H1 (cell line): ENCODE measurements around the gene PPP1R9A. TPM values are rescaled to one million over a fixed set of nuclear protein-coding genes. Genes with fewer than 3 reads are reported as not detected.

Source experiments
- CTCF ChIA-PET: fragments of 300-600 bp; sonication (Branson Sonifier 250); formaldehyde crosslinking; loops from one replicate; lab custom pipeline; 2021; ENCODE audit not compliant: partially characterized antibody; lab: Charles Lee
- POLR2A ChIA-PET: fragments of 300-600 bp; sonication (Branson Sonifier 250); formaldehyde crosslinking; loops from one replicate; lab custom pipeline; 2021; ENCODE audit warnings: inconsistent platforms; ENCODE audit not compliant: partially characterized antibody; lab: Charles Lee
- DNase-seq, 2 experiments: peaks; one replicate each; pipeline versions ENCODE4 v3.0.0 to v3.0.0-alpha.2; 2010 to 2022; ENCODE audit warnings: low spot score in 2 of 2, low read depth in 1 of 2, mixed read lengths in 1 of 2
- FAIRE-seq: peaks from 2 replicates; lab custom pipeline; 2011; peaks lifted over from hg19 to GRCh38; lab: Jason Lieb, UNC
- H2AFZ ChIP-seq: 2 replicates; pipeline ENCODE4 v1.8.1; 2012; ENCODE audit warnings: low read length, inconsistent platforms
- H2AK5ac ChIP-seq: 2 replicates; pipeline ENCODE4 v1.6.1; 2013; ENCODE audit warnings: low read depth, low read length
- H2BK120ac ChIP-seq: replicated peaks from 2 replicates; pipeline ENCODE3; 2013; ENCODE audit warnings: low read depth, low read length, inconsistent platforms
- H2BK12ac ChIP-seq: 2 replicates; pipeline ENCODE4 v1.6.1; 2013; ENCODE audit warnings: low read depth, low read length
- H2BK15ac ChIP-seq: 2 replicates; pipeline ENCODE4 v1.6.1; 2013; ENCODE audit warnings: low read length
- H2BK20ac ChIP-seq: 2 replicates; pipeline ENCODE4 v1.6.1; 2013; ENCODE audit warnings: low read length
- H2BK5ac ChIP-seq: 2 replicates; pipeline ENCODE4 v1.6.1; 2013; ENCODE audit warnings: low read depth, low read length
- H3K14ac ChIP-seq: 2 replicates; pipeline ENCODE4 v1.6.1; 2013; ENCODE audit warnings: inconsistent platforms; ENCODE audit not compliant: insufficient read length
- H3K18ac ChIP-seq: 2 replicates; pipeline ENCODE4 v1.6.1; 2013; ENCODE audit warnings: low read length; ENCODE audit errors: extremely low read depth
- H3K23ac ChIP-seq: 2 replicates; pipeline ENCODE4 v1.6.1; 2013; ENCODE audit warnings: inconsistent platforms; ENCODE audit not compliant: insufficient read length
- H3K23me2 ChIP-seq: 2 replicates; pipeline ENCODE4 v1.6.1; 2013; ENCODE audit warnings: low read depth, low read length
- H3K27ac ChIP-seq: 2 replicates; pipeline ENCODE4 v1.6.1; 2011; ENCODE audit warnings: low read depth, low read length, inconsistent platforms
- H3K27me3 ChIP-seq, 4 experiments: replicated peaks in 1 of 4; 1 replicate in 1 of 4; 2 replicates in 3 of 4; pipeline versions ENCODE4 v1.6.1 to v1.8.1; 2011 to 2013; ENCODE audit warnings: low read length in 3 of 4, mild to moderate bottlenecking in 3 of 4, inconsistent platforms in 2 of 4, mixed read lengths in 2 of 4, moderate library complexity in 1 of 4; ENCODE audit not compliant: control insufficient read depth in 3 of 4, insufficient read depth in 3 of 4; ENCODE audit errors: extremely low read depth in 1 of 4
- H3K36me3 ChIP-seq, 4 experiments: 2 replicates each; pipeline versions ENCODE4 v1.6.1 to v1.8.1; 2011 to 2013; ENCODE audit warnings: mild to moderate bottlenecking in 4 of 4, low read length in 3 of 4, moderate library complexity in 2 of 4, control low read depth in 1 of 4, inconsistent platforms in 1 of 4; ENCODE audit not compliant: insufficient read depth in 4 of 4, control insufficient read depth in 2 of 4
- H3K4ac ChIP-seq: replicated peaks from 2 replicates; pipeline ENCODE3; 2013; ENCODE audit warnings: low read length, low read depth, mixed read lengths, inconsistent platforms; ENCODE audit not compliant: insufficient read length
- H3K4me1 ChIP-seq, 4 experiments: replicated peaks in 1 of 4; 1 replicate in 1 of 4; 2 replicates in 3 of 4; pipeline versions ENCODE4 v1.6.1 to v1.8.1; 2011 to 2013; ENCODE audit warnings: low read length in 3 of 4, inconsistent platforms in 2 of 4, mixed read lengths in 1 of 4; ENCODE audit not compliant: insufficient read depth in 4 of 4, control insufficient read depth in 3 of 4
- H3K4me2 ChIP-seq, 2 experiments: 2 replicates each; pipeline versions ENCODE4 v1.6.1 to v1.8.1; 2011 to 2013; ENCODE audit warnings: low read depth in 2 of 2, low read length in 2 of 2, control low read depth in 1 of 2, inconsistent platforms in 1 of 2, mild to moderate bottlenecking in 1 of 2; ENCODE audit not compliant: insufficient read depth in 1 of 2
- H3K4me3 ChIP-seq, 4 experiments: fragments of 200-600, 300-600 bp in 1 of 4; sonication (generic), shearing (Covaris generic), sonication (Bioruptor Twin) in 1 of 4; 2 replicates each; pipeline versions ENCODE4 v1.5.1 to v1.8.1; 2011 to 2016; ENCODE audit warnings: low read length in 4 of 4, low read depth in 3 of 4, control low read depth in 2 of 4, inconsistent platforms in 2 of 4, mild to moderate bottlenecking in 2 of 4, mixed read lengths in 1 of 4, moderate library complexity in 1 of 4; ENCODE audit not compliant: insufficient read depth in 2 of 4; ENCODE audit errors: extremely low read depth in 1 of 4
- H3K56ac ChIP-seq: replicated peaks from 2 replicates; pipeline ENCODE3; 2013; ENCODE audit warnings: low read depth, mild to moderate bottlenecking, mixed read lengths, low read length, inconsistent platforms; ENCODE audit not compliant: insufficient read length
- H3K79me1 ChIP-seq: 2 replicates; pipeline ENCODE4 v1.6.1; 2013; ENCODE audit warnings: low read depth, low read length, control low read depth
- H3K79me2 ChIP-seq, 2 experiments: 2 replicates each; pipeline versions ENCODE4 v1.6.1 to v1.8.1; 2012 to 2013; ENCODE audit warnings: low read length in 2 of 2, mild to moderate bottlenecking in 2 of 2, inconsistent platforms in 1 of 2; ENCODE audit not compliant: insufficient read depth in 2 of 2, control insufficient read depth in 1 of 2
- H3K9ac ChIP-seq, 4 experiments: replicated peaks in 1 of 4; 1 replicate in 1 of 4; 2 replicates in 3 of 4; pipeline versions ENCODE4 v1.6.1 to v1.8.1; 2011 to 2013; ENCODE audit warnings: low read depth in 3 of 4, low read length in 3 of 4, control low read depth in 2 of 4, mild to moderate bottlenecking in 2 of 4, moderate library complexity in 2 of 4, inconsistent platforms in 1 of 4; ENCODE audit errors: extremely low read depth in 1 of 4
- H3K9me3 ChIP-seq, 2 experiments: 2 replicates each; pipeline versions ENCODE4 v1.6.1 to v1.8.1; 2012 to 2013; ENCODE audit warnings: mild to moderate bottlenecking in 2 of 2, moderate library complexity in 2 of 2, control low read depth in 1 of 2, inconsistent platforms in 1 of 2, low read depth in 1 of 2, low read length in 1 of 2, mixed read lengths in 1 of 2; ENCODE audit not compliant: insufficient read depth in 2 of 2
- H4K20me1 ChIP-seq, 2 experiments: replicated peaks in 1 of 2; 2 replicates each; pipeline versions ENCODE3 to v1.8.1; 2011 to 2013; ENCODE audit warnings: inconsistent platforms in 2 of 2, low read length in 2 of 2, mild to moderate bottlenecking in 1 of 2; ENCODE audit not compliant: insufficient read depth in 2 of 2, control insufficient read depth in 1 of 2
- H4K5ac ChIP-seq: 2 replicates; pipeline ENCODE4 v1.6.1; 2013; ENCODE audit warnings: low read length, low read depth, mixed read lengths, inconsistent platforms; ENCODE audit not compliant: insufficient read length
- H4K8ac ChIP-seq: 2 replicates; pipeline ENCODE4 v1.8.0; 2013; ENCODE audit warnings: mild to moderate bottlenecking, moderate library complexity, low read length, inconsistent platforms; ENCODE audit not compliant: insufficient read depth; ENCODE audit errors: extremely low read depth
- H4K91ac ChIP-seq: replicated peaks from 2 replicates; pipeline ENCODE3; 2013; ENCODE audit warnings: low read length, mixed read lengths, inconsistent platforms; ENCODE audit not compliant: insufficient read length
- ASH2L ChIP-seq: fragments of 200-600, 300-600 bp; sonication (generic); IDR thresholded peaks from one replicate; pipeline ENCODE4 v1.7.1; 2017; ENCODE audit warnings: low read length
- BCL11A ChIP-seq, 2 experiments: IDR thresholded peaks; one replicate each; pipeline ENCODE4 v1.6.1; 2011; ENCODE audit warnings: low read depth in 2 of 2, low read length in 2 of 2, mild to moderate bottlenecking in 2 of 2
- BRCA1 ChIP-seq: IDR thresholded peaks from 2 replicates; pipeline ENCODE4 v1.6.1; 2012; ENCODE audit warnings: low read depth, low read length, improper control_type of control experiment
- CBX8 ChIP-seq: fragments of 300-800, 300-1000 bp; sonication (generic); IDR thresholded peaks from 2 replicates; pipeline ENCODE4 v1.7.1; 2016; ENCODE audit warnings: low read depth, low read length, borderline replicate concordance
- CHD2 ChIP-seq: IDR thresholded peaks from 2 replicates; pipeline ENCODE4 v1.6.1; 2012; ENCODE audit warnings: low read length, improper control_type of control experiment
- EGR1 ChIP-seq: IDR thresholded peaks from 2 replicates; pipeline ENCODE4 v1.6.1; 2011; ENCODE audit warnings: low read depth, low read length, borderline replicate concordance
- GABPA ChIP-seq: IDR thresholded peaks from 2 replicates; pipeline ENCODE4 v1.6.1; 2011; ENCODE audit warnings: mild to moderate bottlenecking, low read length, moderate library complexity, borderline replicate concordance; ENCODE audit not compliant: insufficient read depth
- JUN ChIP-seq: IDR thresholded peaks from 2 replicates; pipeline ENCODE4 v1.6.1; 2011; ENCODE audit warnings: low read depth, mild to moderate bottlenecking, improper control_type of control experiment, low read length
- JUND ChIP-seq: IDR thresholded peaks from 2 replicates; pipeline ENCODE4 v1.6.1; 2011; ENCODE audit warnings: mild to moderate bottlenecking, improper control_type of control experiment, low read length
- NRF1 ChIP-seq: IDR thresholded peaks from 2 replicates; pipeline ENCODE4 v1.6.1; 2011; ENCODE audit warnings: mild to moderate bottlenecking, low read depth, low read length, improper control_type of control experiment
- WGBS, 2 experiments: shearing (Covaris generic) in 1 of 2; methylation state at CpG; one replicate each; pipeline versions ENCODE4 v1.1.6 to v1.1.7; 2013 to 2015; ENCODE audit warnings: low lambda C conversion rate in 2 of 2, mixed read lengths in 2 of 2, inconsistent platforms in 1 of 2, low coverage in 1 of 2, missing lambda C conversion rate in 1 of 2; ENCODE audit not compliant: insufficient replicate concordance in 2 of 2, insufficient coverage in 1 of 2, insufficient read length in 1 of 2; ENCODE audit errors: extremely low coverage in 1 of 2, missing lambda C conversion rate in 1 of 2; 5-methylcytosine and 5-hydroxymethylcytosine counted together
- polyA plus RNA-seq, 7 experiments: library from polyadenylated mRNA; depleted of rRNA in 3 of 7; stranded (reverse) in 5 of 7; unstranded in 2 of 7; fragments of >200 nt in 5 of 7; fragments of 200-250 nt in 2 of 7; gene quantifications; 1 replicate in 5 of 7; 2 replicates in 1 of 7; 4 replicates in 1 of 7; pipeline versions ENCODE4 v1.2.1 to v1.2.3, GENCODE V29; 2011 to 2013; ENCODE audit warnings: missing spikeins in 2 of 7, mixed read lengths in 2 of 7
- total RNA-seq: library from RNA; stranded (reverse); fragmentation: NEBNext Ultra II Directional; extraction: Animal tissue kit (Norgen Biotek cat#: 25700); gene quantifications from 2 replicates; pipeline ENCODE4 v1.2.1, GENCODE V29; 2021
- TF ChIP-seq, protein P1 (sequence below): IDR thresholded peaks from 2 replicates; pipeline ENCODE4 v1.6.1; 2011; ENCODE audit warnings: low read length, improper control_type of control experiment

Gene PPP1R9A
- total and polyA plus RNA-seq, 2 of the 8 experiments (the other 6 are each of a cell fraction or from before 2014, with no cell fraction given): 3.0 to 20.3 TPM

DNA sequence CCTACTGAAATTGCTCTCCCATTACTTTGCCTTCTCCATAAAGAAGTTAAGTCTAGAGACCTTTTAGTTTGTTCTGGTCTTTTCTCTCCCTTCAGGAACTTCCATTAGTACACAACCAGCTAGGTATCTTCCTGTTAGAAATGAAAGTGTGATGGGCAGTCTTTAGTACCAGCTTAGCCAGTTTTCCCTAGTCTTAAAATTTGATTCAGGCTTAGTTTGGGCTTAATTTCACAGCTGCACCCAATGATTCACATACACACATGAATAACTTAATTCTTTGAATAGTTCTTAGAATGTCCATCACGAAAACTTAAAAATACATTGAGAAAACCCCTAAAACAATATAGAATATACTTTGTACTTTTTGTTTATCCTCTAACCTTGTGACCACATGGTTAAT is 2.4 kb upstream of the PPP1R9A start:
- Histone ChIP-seq H3K56ac (no peak overlapping the region), H3K27me3 (no peaks in the 10 kb centered on the region), H3K79me2 (peaks cover 0 to 11% of the 10 kb centered on the region in 2 experiments; a peak in 2 of 4 replicates), H4K5ac (no peak overlapping the region), H2BK15ac (no peak overlapping the region), H3K36me3 (no peaks in the 10 kb centered on the region), H2BK120ac (no peak overlapping the region), H3K14ac (no peak overlapping the region), H2BK20ac (no peak overlapping the region), H3K23me2 (peaks cover 5% of the 10 kb centered on the region; the same call in 1 of the 2 replicates), H2AK5ac (no peak overlapping the region), H3K18ac (no peak overlapping the region)
- WGBS, 2 experiments: 83% methylated on average over 1 of the region's 1 CpG; no CpG with 5 or more reads in 1 of the 2 experiments
- no peak for DNase-seq
- CTCF ChIA-PET: interaction anchor here (0.9 kb wide), 1 partner anchor 9 kb away, joined by 3 read pairs; no protein-coding TSS in a partner anchor
- TF ChIP-seq JUN: no peak
- TF ChIP-seq JUND: no peak
- TF ChIP-seq EGR1: no peak
- TF ChIP-seq, protein P1, sequence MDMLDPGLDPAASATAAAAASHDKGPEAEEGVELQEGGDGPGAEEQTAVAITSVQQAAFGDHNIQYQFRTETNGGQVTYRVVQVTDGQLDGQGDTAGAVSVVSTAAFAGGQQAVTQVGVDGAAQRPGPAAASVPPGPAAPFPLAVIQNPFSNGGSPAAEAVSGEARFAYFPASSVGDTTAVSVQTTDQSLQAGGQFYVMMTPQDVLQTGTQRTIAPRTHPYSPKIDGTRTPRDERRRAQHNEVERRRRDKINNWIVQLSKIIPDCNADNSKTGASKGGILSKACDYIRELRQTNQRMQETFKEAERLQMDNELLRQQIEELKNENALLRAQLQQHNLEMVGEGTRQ: no peak
- TF ChIP-seq NRF1: no peak
- TF ChIP-seq GABPA: no peak
- no peak for TF ChIP-seq CBX8
- no peak for TF ChIP-seq BCL11A (IDR thresholded peaks at IDR 0.05; ENCODE audit: low read depth in 2 of 2, low read length in 2 of 2)
- no peak for TF ChIP-seq ASH2L
- TF ChIP-seq CHD2: no peak
- no peak for TF ChIP-seq BRCA1
- TF ChIP-seq, all 59 proteins: peak for 0
- Histone ChIP-seq H4K8ac (no peak overlapping the region), H3K27ac (no peak overlapping the region), H3K4me3 (no peak overlapping the region), H3K9me3 (no peaks in the 10 kb centered on the region), H2BK12ac (no peak overlapping the region), H3K4me1 (peaks cover 0 to 8% (median 3%) of the 10 kb centered on the region in 4 experiments; a peak in 5 of 7 replicates), H4K91ac (no peak overlapping the region), H2BK5ac (no peak overlapping the region), H2AFZ (no peak overlapping the region), H3K23ac (no peak overlapping the region), H3K9ac (no peak overlapping the region), H3K4me2 (no peak overlapping the region), H4K20me1 (no peaks in the 10 kb centered on the region), H3K79me1 (no peaks in the 10 kb centered on the region), H3K4ac (no peak overlapping the region)
- FAIRE-seq: no peak
- POLR2A ChIA-PET: no interaction called here
